GM18870 (cell line): ENCODE results near the gene NSMCE4A.
"Not testable (repeated sequence)": the region's sequence is repeated elsewhere in the genome, so short reads cannot be mapped to it uniquely, and the experiment has no call there.

Experiments
- ATAC-seq: cut with Tn5 transposase; IDR thresholded peaks from one replicate; pipeline ENCODE4 v1.9.1; 2021; ENCODE audit warnings: moderate library complexity; ENCODE audit not compliant: unreplicated experiment

NSMCE4A gene

GRCh38 chr10:121942749-121943416 lies 32.1 kb downstream of the NSMCE4A start:
- no peak for ATAC-seq

GRCh38 chr10:121941532-121941931 lies 33.5 kb downstream of the NSMCE4A start:
- no peak for ATAC-seq

GRCh38 chr10:121936295-121936694 lies 38.7 kb downstream of the NSMCE4A start:
- ATAC-seq, result no peak

GRCh38 chr10:121935702-121936101 lies 39.3 kb downstream of the NSMCE4A start:
- no peak for ATAC-seq

- not testable (repeated sequence) for ATAC-seq
These were observed 44.5 kb downstream of the NSMCE4A start for GRCh38 chr10:121930268-121931085.

GRCh38 chr10:121929585-121930267 lies 45.3 kb downstream of the NSMCE4A start:
- ATAC-seq, result not testable (repeated sequence)

GRCh38 chr10:121928528-121928884 lies 46.5 kb downstream of the NSMCE4A start:
- peak; percentile 6 for ATAC-seq

- peak; percentile 57 for ATAC-seq
These were observed 47.0 kb downstream of the NSMCE4A start, which contains the start of gene ATE1 for GRCh38 chr10:121927841-121928527. TSS of gene ATE1 (minus strand) at chr10:121928031. CDS start at chr10:121927949, 82 bp downstream.

GRCh38 chr10:121927318-121927840 lies 47.6 kb downstream of the NSMCE4A start:
- peak; percentile 41 for ATAC-seq

- peak; percentile 18 for ATAC-seq
These were observed 48.2 kb downstream of the NSMCE4A start for GRCh38 chr10:121926671-121927317.

- ATAC-seq, result no peak
These were observed 48.9 kb downstream of the NSMCE4A start for GRCh38 chr10:121926157-121926556.

- ATAC-seq, result no peak
These were observed 53.6 kb downstream of the NSMCE4A start for GRCh38 chr10:121921238-121921931.

- ATAC-seq, result no peak
These were observed 55.4 kb downstream of the NSMCE4A start for GRCh38 chr10:121919666-121920065.

GRCh38 chr10:121918800-121919199 lies 56.2 kb downstream of the NSMCE4A start:
- not testable (repeated sequence) for ATAC-seq

- ATAC-seq, result no peak
These were observed 60.4 kb downstream of the NSMCE4A start for GRCh38 chr10:121914661-121915060.

GRCh38 chr10:121911421-121911697 lies 63.7 kb downstream of the NSMCE4A start:
- no peak for ATAC-seq

GRCh38 chr10:121910673-121911420 lies 64.2 kb downstream of the NSMCE4A start:
- no peak for ATAC-seq
